HUDEP-2 (cell line): ENCODE results near the gene ALOX12B.
"Not testable (repeated sequence)": the region's sequence is repeated elsewhere in the genome, so short reads cannot be mapped to it uniquely, and the experiment has no call there.

Experiments
- DNase-seq, 76 experiments: peaks; one replicate each; lab custom pipeline; 2025; ENCODE audit not compliant: unreplicated experiment in 76 of 76; lab: John Stamatoyannopoulos, UW

Gene ALOX12B

DNA sequence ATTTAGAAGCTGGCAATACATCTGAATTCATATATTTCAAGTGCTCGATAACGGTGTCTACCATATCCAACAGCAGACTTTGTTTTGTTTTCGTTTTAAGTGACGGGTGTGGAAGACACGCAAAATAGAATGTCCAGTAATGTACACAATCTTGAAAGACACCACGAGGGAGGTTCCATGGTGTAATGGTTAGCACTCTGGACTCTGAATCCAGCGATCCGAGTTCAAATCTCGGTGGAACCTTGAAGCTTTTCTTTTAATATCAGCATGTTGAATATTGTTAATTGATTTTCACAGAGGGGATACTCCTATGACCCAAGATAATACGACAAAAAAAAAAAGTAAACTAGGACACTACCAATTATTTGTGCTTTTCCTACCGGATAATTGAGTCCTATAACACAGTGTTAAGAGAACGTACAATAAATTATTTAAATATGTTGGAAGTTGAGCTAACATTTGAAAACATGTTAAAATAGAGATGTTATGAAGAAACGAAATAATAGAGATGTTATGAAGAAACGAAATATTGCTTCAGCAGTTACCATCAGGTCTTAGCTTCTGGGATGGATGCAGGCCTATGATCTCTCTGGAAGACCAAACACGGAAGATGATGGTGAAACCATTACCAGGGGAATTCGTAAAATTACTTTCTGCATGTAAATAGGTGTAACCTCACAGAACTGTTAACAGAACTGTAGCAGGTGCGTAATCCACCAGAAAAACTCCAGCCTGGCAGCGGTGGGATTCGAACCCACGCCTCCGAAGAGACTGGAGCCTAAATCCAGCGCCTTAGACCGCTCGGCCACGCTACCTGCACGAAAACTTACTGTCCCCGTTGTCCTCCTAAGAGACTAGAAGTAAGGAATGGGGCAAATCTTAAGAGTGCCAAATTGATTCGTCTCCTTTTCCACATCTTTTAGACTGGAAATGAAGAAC, 32.3 kb upstream of the ALOX12B start:
- peak in 73 of 76 experiments; percentile 41 to 96 (median 88) for DNase-seq

- peak in 68 of 76 experiments; percentile 50 to 95 (median 78) for DNase-seq
These were observed 31.5 kb upstream of the ALOX12B start for GRCh38 chr17:8118769-8119580.

GRCh38 chr17:8117980-8118768, 30.7 kb upstream of the ALOX12B start, which contains the start of gene ALOXE3:
Gene ALOXE3 (minus strand): TSS chr17:8118514. CDS start chr17:8117990, 524 bp downstream.
- peak in 43 of 76 experiments; percentile 5 to 64 (median 38) for DNase-seq

DNA sequence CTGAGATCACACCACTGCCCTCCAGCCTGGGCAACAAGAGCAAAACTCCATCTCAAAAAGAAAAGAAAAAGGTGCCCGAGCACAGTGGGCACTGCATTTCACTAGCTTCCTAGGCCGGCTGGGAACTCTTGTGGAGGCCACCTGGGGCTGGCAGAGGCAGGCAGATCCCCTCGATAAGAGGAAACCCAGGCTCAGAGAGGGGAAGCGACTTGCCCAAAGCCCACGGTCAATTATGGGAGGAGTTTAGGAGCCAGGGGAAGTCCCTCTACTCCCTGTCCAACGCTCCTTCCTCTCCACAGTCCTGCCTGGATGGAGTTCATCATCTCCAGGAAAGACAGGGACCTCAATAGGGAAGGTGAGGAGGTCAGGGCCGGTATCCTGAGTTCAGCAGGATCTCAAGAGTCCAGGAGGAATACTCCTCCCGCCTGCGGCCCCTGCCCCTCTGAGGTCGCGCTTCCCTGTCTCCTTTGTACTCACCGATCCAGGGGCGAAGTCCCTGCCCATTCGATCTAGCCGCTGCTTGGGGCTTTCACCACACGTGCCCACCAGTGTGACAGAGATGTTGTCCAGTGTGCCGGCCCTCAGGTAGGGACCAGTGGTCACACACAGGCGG, 30.0 kb upstream of the ALOX12B start:
- DNase-seq: no peak

DNA sequence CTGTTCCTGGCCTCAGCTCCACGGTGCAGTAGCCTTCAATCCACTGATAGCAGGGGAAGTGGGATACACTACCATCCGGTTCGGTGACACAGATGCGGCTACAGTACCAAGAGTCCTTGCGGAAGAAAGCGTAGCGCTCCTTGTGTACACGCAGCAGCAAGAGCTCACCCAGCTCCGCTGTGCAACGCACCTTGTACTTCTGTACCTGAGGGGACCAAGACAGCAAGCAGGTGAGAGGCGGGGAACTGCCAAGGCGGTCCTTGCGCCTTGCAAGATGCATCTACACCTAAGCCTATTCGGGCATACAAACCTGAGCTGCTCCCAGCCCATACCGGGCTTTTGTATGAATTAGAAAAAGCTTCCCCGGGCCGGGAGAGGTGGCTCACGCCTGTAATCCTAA, 29.3 kb upstream of the ALOX12B start:
- DNase-seq: no peak

GRCh38 chr17:8110907-8111306, 23.4 kb upstream of the ALOX12B start:
- DNase-seq: no peak

DNA sequence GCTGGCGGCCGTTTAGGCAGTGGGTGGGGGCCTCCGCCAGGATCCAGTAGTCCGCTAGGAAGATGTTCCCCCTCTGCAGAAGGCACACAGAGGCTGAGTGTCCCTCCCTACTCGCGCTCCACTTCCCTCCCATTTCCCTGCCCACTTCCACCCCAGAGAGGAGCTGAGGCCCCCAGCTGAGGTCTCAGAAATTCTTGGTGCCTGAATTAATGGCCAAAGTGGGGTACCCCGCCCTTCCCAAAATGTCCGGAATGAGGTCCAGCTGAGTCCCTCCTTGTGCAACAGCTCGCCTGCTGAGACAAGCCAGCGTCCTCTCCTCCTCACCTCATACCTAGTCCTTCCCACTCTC, 22.9 kb upstream of the ALOX12B start:
- DNase-seq: no peak

- peak in 46 of 76 experiments; percentile 3 to 65 (median 36) for DNase-seq
These were observed 22.3 kb upstream of the ALOX12B start for GRCh38 chr17:8109661-8110455.

DNA sequence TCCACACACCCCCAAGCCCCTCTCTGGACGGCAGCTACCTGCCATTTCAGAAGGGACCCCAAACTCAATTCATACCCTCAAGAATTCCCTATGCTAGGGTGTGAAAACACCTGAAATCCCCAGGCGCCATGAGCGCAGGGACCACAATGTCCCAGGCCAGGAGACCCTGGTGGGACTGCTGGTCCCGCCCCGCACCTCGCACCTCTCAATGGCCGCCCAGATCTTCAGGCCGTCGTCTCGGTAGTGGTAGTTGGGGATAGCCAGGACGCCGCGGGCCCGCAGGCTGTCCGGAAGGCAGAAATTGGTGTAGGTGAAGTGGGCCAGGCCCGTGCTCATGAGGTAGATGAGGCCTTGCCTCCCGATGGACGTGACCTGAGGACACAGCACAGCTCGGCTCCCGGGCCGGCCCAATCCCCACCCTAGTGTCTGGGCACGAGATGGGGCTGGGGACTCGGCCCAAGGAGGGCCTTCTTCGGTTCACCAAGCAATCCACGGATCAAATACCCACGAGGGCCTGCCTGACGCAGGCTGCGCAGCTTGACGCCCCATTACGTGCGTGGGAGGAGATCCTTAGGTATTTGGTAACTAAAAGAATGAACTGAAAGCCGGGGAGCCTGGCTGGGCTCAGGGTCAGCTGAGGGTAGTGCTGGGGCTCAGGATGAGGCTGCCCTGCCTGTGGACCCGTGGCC, 21.6 kb upstream of the ALOX12B start:
- DNase-seq: no peak

GRCh38 chr17:8106980-8107379, 19.5 kb upstream of the ALOX12B start:
- DNase-seq: not testable (repeated sequence)

- no peak for DNase-seq
These were observed 18.5 kb upstream of the ALOX12B start for GRCh38 chr17:8105957-8106398.

GRCh38 chr17:8104911-8105310, 17.4 kb upstream of the ALOX12B start:
- DNase-seq: no peak

DNA sequence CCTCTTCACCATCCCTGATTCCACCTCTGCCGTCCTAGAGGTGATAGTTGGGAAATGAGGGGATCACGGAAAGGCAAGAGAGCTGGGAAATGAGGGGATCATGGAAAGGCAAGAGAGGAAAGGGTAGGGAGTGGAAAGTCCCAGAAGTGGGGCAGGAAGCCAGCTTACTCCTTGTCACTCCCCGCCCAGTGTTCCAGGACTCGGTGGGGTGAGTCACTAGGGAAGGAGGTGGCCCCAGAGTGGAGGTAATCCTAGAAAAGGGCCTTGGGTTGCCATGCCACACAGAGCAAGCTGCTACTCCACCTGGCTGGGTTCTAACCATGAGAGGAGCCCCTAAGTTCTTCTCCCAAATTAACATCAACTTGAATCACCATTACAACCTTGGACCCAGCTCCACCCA, 16.0 kb upstream of the ALOX12B start:
- DNase-seq: no peak

GRCh38 chr17:8101721-8102120, 14.2 kb upstream of the ALOX12B start:
- no peak for DNase-seq

DNA sequence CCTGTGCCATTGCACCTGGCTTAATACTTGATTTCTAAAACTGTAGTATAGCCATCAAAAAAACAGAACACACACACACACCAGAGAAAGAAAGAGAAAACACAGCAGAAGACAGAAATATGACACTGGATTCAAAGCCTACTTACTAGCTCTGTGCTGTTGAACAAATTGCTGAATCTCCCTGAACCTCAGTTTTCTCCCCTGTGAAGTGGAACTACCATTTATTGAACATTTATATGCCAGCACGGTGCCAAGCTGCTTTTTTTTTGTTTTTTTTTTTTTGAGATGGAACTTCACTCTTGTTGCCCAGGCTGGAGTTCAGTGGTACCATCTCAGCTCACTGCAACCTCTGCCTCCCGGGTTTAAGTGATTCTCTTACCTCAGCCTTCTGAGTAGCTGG, 13.2 kb upstream of the ALOX12B start:
- no peak for DNase-seq

DNA sequence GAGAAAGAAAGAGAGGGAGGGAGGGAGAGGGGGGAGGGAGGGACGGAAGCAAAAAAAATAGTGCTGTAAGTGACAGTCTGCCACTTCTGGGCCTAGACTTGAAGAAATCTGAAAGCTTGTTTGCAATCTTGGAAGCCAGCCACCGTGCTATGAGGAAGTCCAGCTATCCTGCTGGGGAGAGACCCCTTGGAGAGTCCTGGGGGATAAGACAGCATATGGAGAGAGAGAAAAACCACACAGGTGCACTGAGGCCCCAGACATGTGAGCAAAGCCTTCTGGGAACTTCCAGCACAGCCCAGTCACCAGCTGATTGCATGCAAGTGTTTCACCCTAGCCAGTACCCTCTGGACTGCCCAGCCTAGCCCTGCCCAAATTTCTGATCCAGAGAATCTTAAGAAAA, 12.6 kb upstream of the ALOX12B start:
- no peak for DNase-seq

GRCh38 chr17:8096541-8096940, 9.0 kb upstream of the ALOX12B start:
- no peak for DNase-seq

DNA sequence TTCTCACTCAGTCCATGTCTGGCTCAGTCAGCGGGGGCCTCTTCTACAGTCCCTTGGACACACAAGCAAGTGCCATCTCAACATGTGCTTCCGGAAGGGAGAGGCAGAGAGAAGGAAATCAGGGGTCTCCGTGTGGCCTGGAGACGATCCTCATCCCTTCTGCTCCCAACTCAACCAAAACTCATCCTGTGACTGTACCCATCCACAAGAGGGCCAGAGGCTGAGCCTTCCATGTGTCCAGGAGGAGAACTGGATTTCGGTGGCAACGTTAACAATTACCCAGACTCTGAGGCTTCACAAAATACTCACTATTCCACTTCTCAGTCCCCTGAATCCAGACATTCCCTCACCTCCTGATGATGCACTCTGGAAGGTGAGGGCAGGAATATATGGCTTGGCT, 7.8 kb upstream of the ALOX12B start:
- DNase-seq: no peak
